Activated T-helper 17 cell treated with anti-CD3 and anti-CD28 coated beads, Interleukin-2, amount 50 U/mL, for 72 hours (primary cell): ENCODE data around the gene GALNT16. TPM values are rescaled to one million over a fixed set of nuclear protein-coding genes. Genes with fewer than 3 reads are reported as not detected.

Experiments used
- ATAC-seq: fragments of 150-1000 bp; cut with Tn5 transposase; replicated peaks from 2 replicates; pipeline ENCODE4 v1.10.0; 2021; ENCODE audit warnings: mild to moderate bottlenecking, moderate library complexity
- H3K27ac Mint-ChIP-seq: one replicate; pipeline ENCODE4 v1.8.0; 2022; ENCODE audit warnings: mixed read lengths
- H3K27me3 Mint-ChIP-seq: one replicate; pipeline ENCODE4 v1.8.0; 2022; ENCODE audit warnings: mixed read lengths
- H3K36me3 Mint-ChIP-seq: one replicate; pipeline ENCODE4 v1.8.0; 2022; ENCODE audit warnings: low read depth, mild to moderate bottlenecking, mixed read lengths
- H3K4me1 Mint-ChIP-seq: one replicate; pipeline ENCODE4 v1.8.0; 2022; ENCODE audit warnings: mixed read lengths
- H3K4me3 Mint-ChIP-seq: one replicate; pipeline ENCODE4 v1.8.0; 2022; ENCODE audit warnings: mild to moderate bottlenecking, mixed read lengths
- H3K9me3 Mint-ChIP-seq: one replicate; pipeline ENCODE4 v1.8.0; 2022; ENCODE audit warnings: mixed read lengths
- total RNA-seq, 2 donors: library from RNA; stranded (reverse); gene quantifications; one replicate each; pipeline ENCODE4 v1.2.3, GENCODE V29; 2022

The GALNT16 gene
- total RNA-seq, 2 donors from 2014 or later: 0.06 to 0.66 TPM

DNA sequence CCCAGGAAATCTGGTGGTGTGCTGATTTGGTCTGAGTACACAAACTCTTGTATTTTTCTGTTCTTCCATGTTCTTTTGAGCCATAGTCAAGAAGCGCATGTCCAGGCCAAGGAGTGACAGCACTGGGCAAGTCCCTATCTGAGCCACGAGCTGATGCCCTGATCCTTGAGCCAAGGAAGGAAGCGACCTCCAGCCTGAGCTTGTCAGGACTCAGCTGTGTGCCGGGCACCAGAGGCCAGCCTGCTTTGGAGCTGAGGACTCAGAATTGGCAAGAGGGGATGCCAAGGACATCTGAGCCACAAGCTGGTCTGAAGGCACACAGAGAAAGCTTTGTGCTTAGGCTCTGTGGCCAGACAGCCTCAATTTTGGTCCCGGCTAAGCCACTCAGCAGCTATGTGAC is 52.6 kb downstream of the GALNT16 start:
- H3K27ac Mint-ChIP-seq: no peak overlapping the region

GRCh38 chr14:69313176-69313575 is 53.2 kb downstream of the GALNT16 start:
- Mint-ChIP-seq H3K27ac (no peak overlapping the region), H3K36me3 (no peaks in the 10 kb centered on the region), H3K27me3 (peaks cover 13% of the 10 kb centered on the region), H3K4me1 (no peaks in the 10 kb centered on the region), H3K4me3 (no peak overlapping the region), H3K9me3 (peaks cover 5% of the 10 kb centered on the region)
- no peak for ATAC-seq

More for the DNA sequence above, 52.6 kb downstream of the GALNT16 start:
- Mint-ChIP-seq H3K27me3 (peaks cover 16% of the 10 kb centered on the region), H3K36me3 (no peaks in the 10 kb centered on the region), H3K4me1 (no peaks in the 10 kb centered on the region), H3K9me3 (peaks cover 5% of the 10 kb centered on the region), H3K4me3 (no peak overlapping the region)
- no peak for ATAC-seq

DNA sequence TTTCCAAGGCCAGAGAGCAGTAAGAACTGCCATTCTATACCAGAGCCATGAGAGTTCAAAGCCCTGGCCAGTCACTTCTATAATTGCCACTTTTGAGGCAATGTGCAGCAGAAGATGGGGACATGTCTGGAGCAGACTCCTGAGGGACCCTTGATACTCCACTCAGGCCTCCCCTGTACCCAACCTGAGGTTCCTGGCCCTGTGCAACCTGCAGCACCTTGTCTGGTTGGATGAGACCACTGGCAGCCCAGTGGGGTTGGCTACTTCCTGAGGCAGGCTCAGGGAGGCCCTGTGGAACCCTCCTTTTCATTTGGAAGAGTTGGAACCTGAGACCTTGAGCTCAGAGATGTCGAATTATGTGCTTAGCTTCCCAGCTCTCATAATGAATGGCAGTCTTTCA is 54.4 kb downstream of the GALNT16 start:
- Mint-ChIP-seq H3K27me3 (peaks cover 13% of the 10 kb centered on the region), H3K4me1 (no peaks in the 10 kb centered on the region), H3K27ac (no peak overlapping the region), H3K4me3 (no peak overlapping the region), H3K9me3 (peaks cover 5% of the 10 kb centered on the region), H3K36me3 (no peaks in the 10 kb centered on the region)
- no peak for ATAC-seq

- peaks cover 5% of the 10 kb centered on the region for H3K9me3 Mint-ChIP-seq
- no peaks in the 10 kb centered on the region for H3K4me1 Mint-ChIP-seq
- H3K36me3 Mint-ChIP-seq: no peaks in the 10 kb centered on the region
- H3K27ac Mint-ChIP-seq: no peak overlapping the region
- H3K27me3 Mint-ChIP-seq: peaks cover 7% of the 10 kb centered on the region
- H3K4me3 Mint-ChIP-seq: no peak overlapping the region
- ATAC-seq: no peak
Measured at GRCh38 chr14:69315301-69315700, 55.3 kb downstream of the GALNT16 start.

- Mint-ChIP-seq H3K27me3 (peaks cover 2% of the 10 kb centered on the region), H3K4me1 (no peaks in the 10 kb centered on the region), H3K27ac (no peak overlapping the region), H3K4me3 (no peak overlapping the region), H3K9me3 (peaks cover 5% of the 10 kb centered on the region), H3K36me3 (no peaks in the 10 kb centered on the region)
- ATAC-seq: no peak
Measured at GRCh38 chr14:69316449-69317101, 56.6 kb downstream of the GALNT16 start.

GRCh38 chr14:69317102-69317755 is 57.3 kb downstream of the GALNT16 start:
- Mint-ChIP-seq H3K9me3 (peaks cover 5% of the 10 kb centered on the region), H3K4me1 (no peaks in the 10 kb centered on the region), H3K27ac (no peak overlapping the region), H3K4me3 (no peak overlapping the region), H3K27me3 (no peaks in the 10 kb centered on the region), H3K36me3 (no peaks in the 10 kb centered on the region)
- ATAC-seq: no peak

GRCh38 chr14:69317780-69318179 is 57.8 kb downstream of the GALNT16 start:
- Mint-ChIP-seq H3K27ac (no peak overlapping the region), H3K4me1 (no peaks in the 10 kb centered on the region), H3K36me3 (no peaks in the 10 kb centered on the region), H3K4me3 (no peak overlapping the region), H3K9me3 (peaks cover 5% of the 10 kb centered on the region), H3K27me3 (no peaks in the 10 kb centered on the region)
- no peak for ATAC-seq

- Mint-ChIP-seq H3K4me1 (no peaks in the 10 kb centered on the region), H3K27me3 (no peaks in the 10 kb centered on the region), H3K9me3 (peaks cover 5% of the 10 kb centered on the region), H3K4me3 (no peak overlapping the region), H3K36me3 (no peaks in the 10 kb centered on the region), H3K27ac (no peak overlapping the region)
- ATAC-seq: no peak
Measured at GRCh38 chr14:69318241-69318640, 58.3 kb downstream of the GALNT16 start.

- no peak for ATAC-seq
- H3K27me3 Mint-ChIP-seq: no peaks in the 10 kb centered on the region
- no peaks in the 10 kb centered on the region for H3K4me1 Mint-ChIP-seq
- no peaks in the 10 kb centered on the region for H3K36me3 Mint-ChIP-seq
- no peak overlapping the region for H3K4me3 Mint-ChIP-seq
- H3K9me3 Mint-ChIP-seq: peaks cover 5% of the 10 kb centered on the region
- H3K27ac Mint-ChIP-seq: no peak overlapping the region
Measured at GRCh38 chr14:69318901-69319475, 59.0 kb downstream of the GALNT16 start.

DNA sequence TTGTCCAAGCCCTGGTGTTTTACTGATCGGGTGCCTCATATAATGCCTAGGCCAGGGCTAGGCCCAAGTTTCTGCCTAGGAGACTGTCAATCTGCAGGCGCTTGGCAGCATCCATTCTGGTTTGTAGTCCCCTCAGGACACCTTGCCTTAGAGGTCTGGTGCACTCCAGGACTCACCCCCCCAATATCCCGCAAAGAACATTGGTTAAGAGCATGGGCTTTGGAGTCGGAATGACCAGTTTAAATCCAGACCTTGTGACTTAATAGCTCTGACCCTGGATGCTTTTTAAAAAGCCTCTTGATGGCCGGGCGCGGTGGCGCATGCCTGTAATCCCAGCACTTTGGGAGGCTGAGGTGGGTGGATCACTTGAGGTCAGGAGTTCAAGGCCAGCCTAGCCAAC is 60.0 kb downstream of the GALNT16 start:
- no peak for ATAC-seq
- H3K9me3 Mint-ChIP-seq: peaks cover 5% of the 10 kb centered on the region
- no peaks in the 10 kb centered on the region for H3K4me1 Mint-ChIP-seq
- no peaks in the 10 kb centered on the region for H3K36me3 Mint-ChIP-seq
- H3K4me3 Mint-ChIP-seq: no peak overlapping the region
- no peak overlapping the region for H3K27ac Mint-ChIP-seq
- no peaks in the 10 kb centered on the region for H3K27me3 Mint-ChIP-seq

DNA sequence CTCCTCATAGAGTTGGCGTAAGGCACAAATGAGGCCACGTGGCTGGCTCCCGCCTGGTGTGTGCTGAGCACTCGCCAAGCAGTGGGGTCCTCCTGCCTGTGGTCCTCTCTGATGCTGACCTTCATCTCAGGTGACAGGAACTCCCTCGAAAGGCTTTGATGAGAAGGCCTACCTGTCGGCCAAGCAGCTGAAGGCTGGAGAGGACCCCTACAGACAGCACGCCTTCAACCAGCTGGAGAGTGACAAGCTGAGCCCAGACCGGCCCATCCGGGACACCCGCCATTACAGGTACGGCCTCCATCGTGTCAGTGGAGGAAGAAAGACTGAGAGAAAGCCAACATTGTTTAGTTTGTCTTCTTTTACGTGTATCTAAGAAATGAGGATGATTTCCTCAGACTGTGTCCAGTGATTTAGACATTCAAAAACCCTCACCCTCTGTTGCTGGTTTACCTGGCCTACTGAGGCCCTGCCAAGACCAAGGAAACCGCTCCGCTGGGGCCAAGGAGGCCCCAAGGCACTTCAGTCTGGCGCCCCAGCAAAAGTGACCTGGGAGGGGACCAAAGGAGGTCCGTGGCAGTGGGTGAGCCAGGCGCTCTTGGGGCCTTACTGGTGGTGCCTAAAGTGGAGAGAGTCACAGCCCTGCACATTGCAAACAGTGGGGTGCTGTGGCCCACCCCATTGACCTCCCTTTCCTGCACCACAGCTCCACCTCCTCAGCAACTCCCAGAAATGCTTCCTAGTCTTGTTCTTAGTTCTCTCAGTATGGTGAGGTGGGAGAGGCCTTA is 60.8 kb downstream of the GALNT16 start:
- Mint-ChIP-seq H3K4me3 (no peak overlapping the region), H3K36me3 (no peaks in the 10 kb centered on the region)

GRCh38 chr14:69321601-69322330 is 61.8 kb downstream of the GALNT16 start:
- ATAC-seq: no peak
- H3K4me3 Mint-ChIP-seq: no peak overlapping the region
- no peaks in the 10 kb centered on the region for H3K9me3 Mint-ChIP-seq
- H3K4me1 Mint-ChIP-seq: no peaks in the 10 kb centered on the region
- no peaks in the 10 kb centered on the region for H3K36me3 Mint-ChIP-seq
- no peaks in the 10 kb centered on the region for H3K27me3 Mint-ChIP-seq
- H3K27ac Mint-ChIP-seq: no peak overlapping the region

More for the DNA sequence above, 60.8 kb downstream of the GALNT16 start:
- H3K27me3 Mint-ChIP-seq: no peaks in the 10 kb centered on the region
- H3K4me1 Mint-ChIP-seq: no peaks in the 10 kb centered on the region
- ATAC-seq: no peak
- H3K27ac Mint-ChIP-seq: no peak overlapping the region
- peaks cover 3% of the 10 kb centered on the region for H3K9me3 Mint-ChIP-seq

- Mint-ChIP-seq H3K36me3 (no peaks in the 10 kb centered on the region), H3K9me3 (no peaks in the 10 kb centered on the region), H3K27ac (no peak overlapping the region), H3K4me3 (no peak overlapping the region), H3K27me3 (no peaks in the 10 kb centered on the region), H3K4me1 (no peaks in the 10 kb centered on the region)
- no peak for ATAC-seq
Measured at GRCh38 chr14:69323266-69323998, 63.5 kb downstream of the GALNT16 start.

DNA sequence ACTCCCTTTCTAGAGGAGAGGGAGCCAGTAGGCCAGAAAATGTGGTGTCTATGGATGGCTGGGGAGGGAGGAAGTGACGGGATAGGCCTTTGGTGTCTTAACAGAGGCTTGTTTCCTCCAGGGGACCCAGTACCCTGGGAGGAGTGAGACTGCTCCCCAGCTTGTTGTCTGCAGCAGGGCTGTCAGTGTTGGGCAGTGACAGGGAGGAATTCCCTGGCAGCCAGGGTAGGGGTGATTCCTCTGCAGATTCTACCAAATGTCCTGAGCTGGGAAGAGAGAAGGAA is 64.0 kb downstream of the GALNT16 start:
- no peaks in the 10 kb centered on the region for H3K9me3 Mint-ChIP-seq
- H3K4me3 Mint-ChIP-seq: no peak overlapping the region
- no peaks in the 10 kb centered on the region for H3K4me1 Mint-ChIP-seq
- no peaks in the 10 kb centered on the region for H3K36me3 Mint-ChIP-seq
- H3K27ac Mint-ChIP-seq: no peak overlapping the region
- no peaks in the 10 kb centered on the region for H3K27me3 Mint-ChIP-seq
- ATAC-seq: no peak
